Uterus (tissue), 4 donors: ENCODE measurements around the gene FMN2. TPM values are rescaled to one million over a fixed set of nuclear protein-coding genes. Genes with fewer than 3 reads are reported as not detected.

Experiments used
- DNase-seq, 2 donors: peaks; one replicate each; pipeline ENCODE4 v3.0.0-alpha.2; 2019 to 2020
- H3K27ac ChIP-seq, 2 donors: fragments of 200-600 bp; sonication (generic); 1 replicate in 1 of 2; 2 replicates in 1 of 2; pipeline ENCODE4 v1.5.1; 2016 to 2018
- H3K27me3 ChIP-seq, 2 donors: fragments of 200-600 bp; sonication (generic); one replicate each; pipeline ENCODE4 v1.5.1; 2018 to 2019; ENCODE audit warnings: control low read depth in 1 of 2
- H3K36me3 ChIP-seq, 2 donors: fragments of 200-600 bp; sonication (generic); one replicate each; pipeline ENCODE4 v1.5.1; 2019; ENCODE audit warnings: control low read depth in 1 of 2
- H3K4me1 ChIP-seq, 2 donors: fragments of 200-600 bp; sonication (generic); one replicate each; pipeline ENCODE4 v1.5.1; 2018 to 2019; ENCODE audit warnings: control low read depth in 1 of 2
- H3K4me3 ChIP-seq, 2 donors: fragments of 200-600 bp; sonication (generic); 1 replicate in 1 of 2; 2 replicates in 1 of 2; pipeline ENCODE4 v1.5.1; 2018 to 2019; ENCODE audit warnings: mild to moderate bottlenecking in 1 of 2
- H3K9me3 ChIP-seq, 2 donors: fragments of 200-600 bp; sonication (generic); one replicate each; pipeline ENCODE4 v1.5.1; 2019; ENCODE audit warnings: control low read depth in 1 of 2
- CTCF ChIP-seq, 4 experiments: fragments of 200-600 bp in 2 of 4; fragments of 450-650 bp in 2 of 4; sonication (generic) in 2 of 4; IDR thresholded peaks; one replicate each; pipeline ENCODE4 v1.5.1; 2016 to 2019; ENCODE audit warnings: antibody characterized with exemption in 4 of 4, mild to moderate bottlenecking in 2 of 4, moderate library complexity in 1 of 4
- POLR2A ChIP-seq, 2 donors: fragments of 450-650 bp; IDR thresholded peaks; one replicate each; pipeline ENCODE4 v1.6.1; 2016; ENCODE audit warnings: antibody characterized with exemption in 2 of 2, mild to moderate bottlenecking in 1 of 2, moderate library complexity in 1 of 2
- intact Hi-C: fragments of 100-400 bp; cut with DNase I; formaldehyde crosslinking; loops from one replicate; pipeline ENCODE4 v1.15.1; 2023; ENCODE audit warnings: low total_unique reads
- total RNA-seq, 4 donors: library from RNA; depleted of rRNA in 3 of 4; stranded (reverse); fragments of >200 nt in 3 of 4; gene quantifications; one replicate each; pipeline versions ENCODE4 v1.1.0 to v1.2.4, GENCODE V29; 2014 to 2023
- donor health status: DM: yes; HTN: yes; CAD: no.

FMN2 gene
- total RNA-seq, 4 donors from 2014 or later = 1.0 to 6.5 (median 2.3) TPM; not detected in 1

GRCh38 chr1:240090957-240091600 lies 604 bp upstream of the FMN2 start:
- intact Hi-C loops = no loop called here

DNA sequence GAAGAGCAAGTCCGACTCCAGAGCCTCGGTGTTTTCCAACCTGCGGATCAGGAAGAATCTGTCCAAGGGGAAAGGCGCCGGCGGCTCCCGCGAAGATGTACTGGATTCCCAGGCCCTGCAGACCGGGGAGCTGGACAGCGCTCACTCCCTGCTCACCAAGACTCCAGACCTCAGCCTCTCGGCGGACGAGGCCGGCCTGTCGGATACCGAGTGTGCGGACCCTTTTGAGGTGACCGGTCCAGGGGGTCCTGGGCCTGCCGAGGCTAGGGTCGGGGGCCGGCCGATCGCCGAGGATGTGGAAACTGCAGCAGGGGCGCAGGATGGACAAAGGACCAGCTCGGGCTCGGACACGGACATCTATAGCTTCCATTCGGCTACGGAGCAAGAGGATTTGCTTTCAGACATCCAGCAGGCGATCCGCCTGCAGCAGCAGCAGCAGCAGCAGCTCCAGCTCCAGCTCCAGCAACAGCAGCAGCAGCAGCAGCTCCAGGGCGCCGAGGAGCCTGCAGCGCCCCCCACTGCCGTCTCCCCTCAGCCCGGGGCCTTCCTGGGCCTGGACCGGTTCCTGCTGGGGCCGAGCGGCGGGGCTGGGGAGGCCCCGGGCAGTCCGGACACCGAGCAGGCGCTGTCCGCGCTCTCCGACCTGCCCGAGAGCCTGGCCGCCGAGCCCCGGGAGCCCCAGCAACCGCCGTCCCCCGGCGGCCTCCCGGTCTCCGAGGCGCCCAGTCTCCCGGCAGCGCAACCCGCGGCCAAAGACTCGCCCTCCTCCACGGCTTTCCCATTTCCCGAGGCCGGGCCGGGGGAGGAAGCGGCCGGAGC lies 827 bp downstream of the FMN2 start:
- Histone ChIP-seq H3K4me3 (peak overlapping the region; percentile 32 to 33), H3K9me3 (no peaks in the 10 kb centered on the region), H3K36me3 (no peaks in the 10 kb centered on the region), H3K4me1 (peaks cover 0 to 14% of the 10 kb centered on the region in 2 donors), H3K27me3 (peaks cover 0 to 7% of the 10 kb centered on the region in 2 donors), H3K27ac (peak overlapping the region in 1 of 2 donors; percentile 61)
- peak; percentile 13 to 14 for DNase-seq
- intact Hi-C loops = no loop called here
- TF ChIP-seq CTCF (IDR thresholded peaks at IDR 0.05) = no peak
- TF ChIP-seq POLR2A (IDR thresholded peaks at IDR 0.05) = no peak

More at GRCh38 chr1:240090957-240091600, 604 bp upstream of the FMN2 start:
- H3K27ac ChIP-seq = no peak overlapping the region
- peak overlapping the region in 1 of 2 donors; percentile 33 for H3K4me3 ChIP-seq
- H3K36me3 ChIP-seq = no peaks in the 10 kb centered on the region
- TF ChIP-seq CTCF (IDR thresholded peaks at IDR 0.05) (no peak), POLR2A (IDR thresholded peaks at IDR 0.05) (no peak)
- H3K9me3 ChIP-seq = no peaks in the 10 kb centered on the region
- H3K27me3 ChIP-seq = peaks cover 0 to 7% of the 10 kb centered on the region in 2 donors
- DNase-seq = no peak
- H3K4me1 ChIP-seq = peaks cover 0 to 14% of the 10 kb centered on the region in 2 donors

GRCh38 chr1:240093120-240093961 lies 1.7 kb downstream of the FMN2 start:
- TF ChIP-seq CTCF (IDR thresholded peaks at IDR 0.05) = no peak
- TF ChIP-seq POLR2A (IDR thresholded peaks at IDR 0.05) = no peak
- Histone ChIP-seq H3K27me3 (peaks cover 0 to 7% of the 10 kb centered on the region in 2 donors), H3K27ac (peak overlapping the region in 1 of 2 donors; percentile 61), H3K36me3 (no peaks in the 10 kb centered on the region), H3K4me3 (peak overlapping the region; percentile 32 to 33), H3K9me3 (no peaks in the 10 kb centered on the region), H3K4me1 (peaks cover 0 to 14% of the 10 kb centered on the region in 2 donors)
- intact Hi-C loops = no loop called here
- DNase-seq = no peak

GRCh38 chr1:240094041-240094722 lies 2.5 kb downstream of the FMN2 start:
- Histone ChIP-seq H3K36me3 (no peaks in the 10 kb centered on the region), H3K4me1 (peaks cover 0 to 14% of the 10 kb centered on the region in 2 donors), H3K27ac (no peak overlapping the region), H3K9me3 (no peaks in the 10 kb centered on the region), H3K4me3 (no peak overlapping the region), H3K27me3 (peaks cover 0 to 7% of the 10 kb centered on the region in 2 donors)
- intact Hi-C loops = no loop called here
- TF ChIP-seq CTCF (IDR thresholded peaks at IDR 0.05) (no peak), POLR2A (IDR thresholded peaks at IDR 0.05) (no peak)
- no peak for DNase-seq
